Prostate gland (tissue), 2 donors: Measurements from ENCODE around the gene BRD7. TPM values are rescaled to one million over a fixed set of nuclear protein-coding genes. Genes with fewer than 3 reads are reported as not detected.

Experiments used
- DNase-seq: peaks from one replicate; pipeline ENCODE4 v3.0.0-alpha.2; 2019; ENCODE audit warnings: low spot score
- H3K27ac ChIP-seq, 2 donors: fragments of 200-600 bp; sonication (generic); 2 replicates each; pipeline ENCODE4 v1.5.1; 2017 to 2019
- H3K27me3 ChIP-seq: fragments of 200-600 bp; sonication (generic); replicated peaks from 2 replicates; pipeline ENCODE4 v1.5.1; 2019; ENCODE audit not compliant: insufficient read depth
- H3K36me3 ChIP-seq, 2 donors: fragments of 200-600 bp; sonication (generic); 1 replicate in 1 of 2; 2 replicates in 1 of 2; pipeline versions ENCODE4 v1.5.1 to v1.8.1; 2017 to 2019
- H3K4me1 ChIP-seq: fragments of 200-600 bp; sonication (generic); replicated peaks from 2 replicates; pipeline ENCODE4 v1.5.1; 2019
- H3K4me3 ChIP-seq, 2 donors: fragments of 200-600 bp; sonication (generic); 2 replicates each; pipeline ENCODE4 v1.5.1; 2017 to 2019
- H3K9me3 ChIP-seq: fragments of 200-600 bp; sonication (generic); 2 replicates; pipeline ENCODE4 v1.5.1; 2017
- POLR2A ChIP-seq: fragments of 450-650 bp; IDR thresholded peaks from one replicate; pipeline ENCODE4 v1.6.1; 2016; ENCODE audit warnings: antibody characterized with exemption, mild to moderate bottlenecking
- POLR2AphosphoS5 ChIP-seq: sonication (generic); formaldehyde crosslinking; IDR thresholded peaks from one replicate; pipeline ENCODE4 v1.6.1; 2017; ENCODE audit warnings: antibody characterized with exemption
- WGBS: methylation state at CpG from one replicate; pipeline ENCODE4 v1.1.5; 2018; 5-methylcytosine and 5-hydroxymethylcytosine counted together
- intact Hi-C: fragments of 100-400 bp; cut with DNase I; formaldehyde crosslinking; loops from one replicate; pipeline ENCODE4 v1.14.2; 2022
- total RNA-seq, 2 donors: library from RNA; depleted of rRNA; stranded (reverse); fragments of >200 nt; gene quantifications; one replicate each; pipeline ENCODE4 v1.1.0, GENCODE V29; 2016
- TF ChIP-seq, protein P1 (sequence below), 4 experiments: fragments of 200-600 bp in 2 of 4; fragments of 450-650 bp in 2 of 4; sonication (generic) in 2 of 4; IDR thresholded peaks; 1 replicate in 3 of 4; 2 replicates in 1 of 4; pipeline ENCODE4 v1.5.1; 2016 to 2019; ENCODE audit warnings: antibody characterized with exemption in 4 of 4, mild to moderate bottlenecking in 2 of 4, moderate library complexity in 2 of 4

The BRD7 gene
- total RNA-seq, 2 donors from 2014 or later = 38.7 to 66.0 TPM

DNA sequence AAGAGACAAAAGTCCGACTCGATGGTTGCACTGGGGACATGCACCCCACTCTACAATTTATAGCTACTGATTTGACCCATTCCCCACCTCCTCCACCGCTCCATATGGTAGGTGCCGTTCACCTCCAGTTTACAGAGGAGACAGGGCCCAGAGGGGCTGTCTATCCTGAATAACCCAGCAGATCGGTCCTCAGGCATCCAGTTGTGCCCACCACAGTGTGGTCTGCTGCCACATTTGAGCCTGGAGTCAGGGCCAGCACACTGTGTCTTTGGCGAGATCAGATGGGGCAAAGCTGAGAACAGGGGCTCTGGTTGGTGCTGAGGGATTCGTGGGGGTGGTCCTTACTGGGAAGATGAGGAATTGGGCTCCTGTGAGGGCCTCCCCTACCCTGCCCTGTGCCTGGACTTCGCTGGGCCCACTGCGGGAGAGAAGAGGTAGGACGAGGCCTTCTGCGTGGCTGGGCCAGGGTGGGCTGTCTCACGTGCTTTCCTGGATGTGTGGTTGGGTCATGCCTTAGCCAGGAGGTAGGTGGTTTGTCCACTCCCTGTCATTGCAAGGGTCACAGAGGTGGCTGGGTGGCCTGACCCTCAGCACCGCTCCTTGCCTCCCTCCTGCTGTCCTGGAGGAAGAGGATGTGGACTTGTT, 99.6 kb downstream of the BRD7 start:
- Histone ChIP-seq H3K27me3 (no peaks in the 10 kb centered on the region), H3K9me3 (no peaks in the 10 kb centered on the region), H3K4me3 (no peak overlapping the region), H3K4me1 (no peaks in the 10 kb centered on the region), H3K36me3 (no peaks in the 10 kb centered on the region), H3K27ac (no peak overlapping the region)
- TF ChIP-seq POLR2AphosphoS5 (no peak), POLR2A (no peak)
- TF ChIP-seq, protein P1, sequence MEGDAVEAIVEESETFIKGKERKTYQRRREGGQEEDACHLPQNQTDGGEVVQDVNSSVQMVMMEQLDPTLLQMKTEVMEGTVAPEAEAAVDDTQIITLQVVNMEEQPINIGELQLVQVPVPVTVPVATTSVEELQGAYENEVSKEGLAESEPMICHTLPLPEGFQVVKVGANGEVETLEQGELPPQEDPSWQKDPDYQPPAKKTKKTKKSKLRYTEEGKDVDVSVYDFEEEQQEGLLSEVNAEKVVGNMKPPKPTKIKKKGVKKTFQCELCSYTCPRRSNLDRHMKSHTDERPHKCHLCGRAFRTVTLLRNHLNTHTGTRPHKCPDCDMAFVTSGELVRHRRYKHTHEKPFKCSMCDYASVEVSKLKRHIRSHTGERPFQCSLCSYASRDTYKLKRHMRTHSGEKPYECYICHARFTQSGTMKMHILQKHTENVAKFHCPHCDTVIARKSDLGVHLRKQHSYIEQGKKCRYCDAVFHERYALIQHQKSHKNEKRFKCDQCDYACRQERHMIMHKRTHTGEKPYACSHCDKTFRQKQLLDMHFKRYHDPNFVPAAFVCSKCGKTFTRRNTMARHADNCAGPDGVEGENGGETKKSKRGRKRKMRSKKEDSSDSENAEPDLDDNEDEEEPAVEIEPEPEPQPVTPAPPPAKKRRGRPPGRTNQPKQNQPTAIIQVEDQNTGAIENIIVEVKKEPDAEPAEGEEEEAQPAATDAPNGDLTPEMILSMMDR (IDR thresholded peaks at IDR 0.05) = no peak
- no peak for DNase-seq
- intact Hi-C loops = no loop called here
- WGBS = 94% methylated on average over 13 of the region's 13 CpGs

DNA sequence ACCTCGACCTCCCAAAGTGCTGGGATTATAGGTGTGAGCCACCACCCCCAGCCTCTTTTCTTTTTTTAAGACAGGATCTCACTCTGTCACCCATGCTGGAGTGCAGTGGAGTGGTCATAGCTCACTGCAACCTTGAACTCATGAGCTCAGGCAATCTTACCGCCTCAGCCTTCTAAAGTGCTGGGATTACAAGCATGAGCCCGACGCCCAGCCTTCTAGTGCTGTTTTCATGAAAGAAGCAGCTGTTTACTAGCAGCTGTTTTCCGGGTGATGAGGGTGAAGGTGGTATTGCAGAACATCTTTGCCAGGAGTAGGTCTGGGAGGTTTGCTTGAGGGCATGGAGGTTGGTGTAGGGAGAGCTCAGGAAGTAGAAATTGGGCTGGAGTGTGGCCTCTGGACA, 100.4 kb downstream of the BRD7 start:
- H3K4me3 ChIP-seq = no peak overlapping the region
- WGBS = 93% methylated on average over 5 of the region's 5 CpGs

DNA sequence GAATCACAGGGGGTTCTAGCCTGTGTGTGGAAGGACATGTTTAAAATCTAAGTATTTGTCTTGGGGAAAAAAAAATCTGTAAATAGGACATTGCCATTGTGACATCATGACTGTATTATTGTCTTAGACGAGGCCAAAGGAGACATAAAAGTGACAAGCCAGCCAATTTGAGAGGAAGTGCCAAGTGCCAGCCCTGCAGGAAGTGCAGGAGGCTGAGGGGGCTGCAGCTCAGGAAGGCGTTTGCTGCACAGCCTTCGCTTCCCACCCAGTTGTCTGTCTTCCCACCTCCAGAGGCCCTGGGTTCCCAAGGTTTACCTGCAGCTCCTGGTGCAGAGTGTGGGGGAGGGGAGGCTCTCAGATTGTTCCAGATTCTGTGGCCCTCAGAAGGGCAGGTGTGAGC, 101.1 kb downstream of the BRD7 start:
- no peaks in the 10 kb centered on the region for H3K27me3 ChIP-seq
- no peaks in the 10 kb centered on the region for H3K36me3 ChIP-seq
- no peak overlapping the region for H3K27ac ChIP-seq
- H3K9me3 ChIP-seq = no peaks in the 10 kb centered on the region
- no peak for DNase-seq
- H3K4me3 ChIP-seq = no peak overlapping the region
- WGBS = 62% methylated on average over 3 of the region's 3 CpGs
- intact Hi-C loops = no loop called here
- no peaks in the 10 kb centered on the region for H3K4me1 ChIP-seq
- TF ChIP-seq POLR2A (no peak), POLR2AphosphoS5 (no peak)
- TF ChIP-seq, protein P1 (IDR thresholded peaks at IDR 0.05) = no peak

More for the DNA sequence above, 100.4 kb downstream of the BRD7 start:
- intact Hi-C loops = no loop called here
- DNase-seq = no peak
- Histone ChIP-seq H3K27ac (no peak overlapping the region), H3K36me3 (no peaks in the 10 kb centered on the region), H3K4me1 (no peaks in the 10 kb centered on the region), H3K27me3 (no peaks in the 10 kb centered on the region), H3K9me3 (no peaks in the 10 kb centered on the region)
- TF ChIP-seq POLR2AphosphoS5 (no peak), POLR2A (no peak)
- TF ChIP-seq, protein P1 (IDR thresholded peaks at IDR 0.05) = no peak

DNA sequence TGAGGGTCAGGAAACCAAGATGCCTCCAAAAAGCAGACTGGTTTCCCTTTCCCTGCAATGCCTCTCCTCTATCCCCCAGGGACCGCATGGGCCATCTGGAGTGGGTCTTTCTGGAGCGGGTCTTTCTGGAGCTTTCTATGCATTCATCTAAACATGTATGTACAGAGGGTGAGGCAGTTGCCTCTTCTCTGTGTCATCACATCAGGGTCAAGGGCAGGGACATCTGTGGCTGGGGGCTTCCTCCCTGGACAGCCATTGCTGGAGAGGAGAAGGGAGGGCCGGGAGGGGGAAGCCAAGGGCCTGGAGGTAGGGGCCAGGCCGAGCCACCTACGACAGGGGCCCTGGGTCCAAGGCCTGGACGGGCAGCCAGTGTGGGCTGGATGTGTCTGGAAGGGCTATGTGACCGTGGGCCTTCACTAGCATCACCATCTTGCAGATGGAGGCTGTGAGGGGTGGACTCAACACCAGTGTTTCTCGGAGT, 101.6 kb downstream of the BRD7 start:
- TF ChIP-seq POLR2A (no peak), POLR2AphosphoS5 (no peak)
- TF ChIP-seq, protein P1 (IDR thresholded peaks at IDR 0.05) = no peak
- 84% methylated on average over 8 of the region's 8 CpGs for WGBS
- H3K4me1 ChIP-seq = no peaks in the 10 kb centered on the region

More for the DNA sequence above, 101.6 kb downstream of the BRD7 start:
- Histone ChIP-seq H3K4me3 (no peak overlapping the region), H3K36me3 (no peaks in the 10 kb centered on the region), H3K9me3 (no peaks in the 10 kb centered on the region), H3K27ac (no peak overlapping the region), H3K27me3 (no peaks in the 10 kb centered on the region)
- no peak for DNase-seq
- intact Hi-C loops = no loop called here
